Astrocyte of the spinal cord (primary cell): ENCODE data around the gene XCL1.
A peak's percentile ranks its signal among the peaks of the same experiment; 100 is the strongest.
"Not testable (repeated sequence)": the region's sequence is repeated elsewhere in the genome, so short reads cannot be mapped to it uniquely, and the experiment has no call there.

Source experiments
- DNase-seq: peaks from one replicate; pipeline ENCODE4 v3.0.0; 2011; ENCODE audit warnings: low read depth, low spot score
- H3K4me3 ChIP-seq: 2 replicates; pipeline ENCODE4 v1.5.1; 2011; ENCODE audit warnings: low read depth, mild to moderate bottlenecking, low read length, moderate library complexity
- in situ Hi-C: cut with HindIII; loops from 2 replicates; pipeline ENCODE4 v1.10.0; 2017; ENCODE audit warnings: low sequenced_read_pairs
- TF ChIP-seq, protein P1 (sequence below): IDR thresholded peaks from 2 replicates; pipeline ENCODE4 v1.5.1; 2012; ENCODE audit warnings: low read depth, mild to moderate bottlenecking, low read length, inconsistent platforms

Gene XCL1

DNA sequence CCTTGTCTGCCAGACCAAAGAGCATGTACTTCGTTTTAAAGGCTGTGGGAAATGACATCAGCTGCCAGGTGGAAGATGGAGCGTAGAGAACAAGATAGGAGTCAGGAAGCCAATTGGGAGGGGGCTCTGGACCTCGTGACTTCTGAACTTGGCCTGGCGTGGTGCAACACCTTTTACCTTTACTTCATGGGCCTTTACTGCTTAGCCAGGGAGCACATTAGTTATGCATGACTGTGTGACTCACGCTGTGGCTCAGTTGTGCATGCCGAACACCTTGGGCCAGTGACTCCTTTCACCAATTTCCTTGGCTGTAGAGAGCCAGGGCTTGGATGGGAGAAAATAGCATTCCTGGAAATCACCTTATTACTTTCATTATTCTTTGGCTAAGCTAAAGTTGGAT, 7.2 kb downstream of the XCL1 start:
- no peak overlapping the region for H3K4me3 ChIP-seq
- TF ChIP-seq, protein P1, sequence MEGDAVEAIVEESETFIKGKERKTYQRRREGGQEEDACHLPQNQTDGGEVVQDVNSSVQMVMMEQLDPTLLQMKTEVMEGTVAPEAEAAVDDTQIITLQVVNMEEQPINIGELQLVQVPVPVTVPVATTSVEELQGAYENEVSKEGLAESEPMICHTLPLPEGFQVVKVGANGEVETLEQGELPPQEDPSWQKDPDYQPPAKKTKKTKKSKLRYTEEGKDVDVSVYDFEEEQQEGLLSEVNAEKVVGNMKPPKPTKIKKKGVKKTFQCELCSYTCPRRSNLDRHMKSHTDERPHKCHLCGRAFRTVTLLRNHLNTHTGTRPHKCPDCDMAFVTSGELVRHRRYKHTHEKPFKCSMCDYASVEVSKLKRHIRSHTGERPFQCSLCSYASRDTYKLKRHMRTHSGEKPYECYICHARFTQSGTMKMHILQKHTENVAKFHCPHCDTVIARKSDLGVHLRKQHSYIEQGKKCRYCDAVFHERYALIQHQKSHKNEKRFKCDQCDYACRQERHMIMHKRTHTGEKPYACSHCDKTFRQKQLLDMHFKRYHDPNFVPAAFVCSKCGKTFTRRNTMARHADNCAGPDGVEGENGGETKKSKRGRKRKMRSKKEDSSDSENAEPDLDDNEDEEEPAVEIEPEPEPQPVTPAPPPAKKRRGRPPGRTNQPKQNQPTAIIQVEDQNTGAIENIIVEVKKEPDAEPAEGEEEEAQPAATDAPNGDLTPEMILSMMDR: no peak
- in situ Hi-C loops: no loop called here
- DNase-seq: peak; percentile 24

- peak; percentile 35 for DNase-seq
- H3K4me3 ChIP-seq: no peak overlapping the region
- in situ Hi-C loops: no loop called here
Measured at GRCh38 chr1:168585191-168585590, 8.8 kb downstream of the XCL1 start.

GRCh38 chr1:168585937-168586336, 9.5 kb downstream of the XCL1 start:
- in situ Hi-C loops: no loop called here
- TF ChIP-seq, protein P1: no peak
- no peak for DNase-seq
- H3K4me3 ChIP-seq: no peak overlapping the region

More at GRCh38 chr1:168585191-168585590, 8.8 kb downstream of the XCL1 start:
- TF ChIP-seq, protein P1: no peak

- H3K4me3 ChIP-seq: no peak overlapping the region
- DNase-seq: no peak
- in situ Hi-C loops: no loop called here
- TF ChIP-seq, protein P1: no peak
Measured at GRCh38 chr1:168589167-168589566, 12.8 kb downstream of the XCL1 start.

- in situ Hi-C loops: no loop called here
- DNase-seq: no peak
- TF ChIP-seq, protein P1: no peak
- H3K4me3 ChIP-seq: no peak overlapping the region
Measured at GRCh38 chr1:168591066-168591465, 14.7 kb downstream of the XCL1 start.

GRCh38 chr1:168591641-168592250, 15.3 kb downstream of the XCL1 start:
- TF ChIP-seq, protein P1: no peak
- DNase-seq: no peak
- in situ Hi-C loops: no loop called here
- H3K4me3 ChIP-seq: no peak overlapping the region

- in situ Hi-C loops, H3K4me3 ChIP-seq, DNase-seq: not testable (repeated sequence)
Measured at GRCh38 chr1:168595403-168595802, 19.0 kb downstream of the XCL1 start.
